ENCODE data around the gene ATP6V0A1.

DNA sequence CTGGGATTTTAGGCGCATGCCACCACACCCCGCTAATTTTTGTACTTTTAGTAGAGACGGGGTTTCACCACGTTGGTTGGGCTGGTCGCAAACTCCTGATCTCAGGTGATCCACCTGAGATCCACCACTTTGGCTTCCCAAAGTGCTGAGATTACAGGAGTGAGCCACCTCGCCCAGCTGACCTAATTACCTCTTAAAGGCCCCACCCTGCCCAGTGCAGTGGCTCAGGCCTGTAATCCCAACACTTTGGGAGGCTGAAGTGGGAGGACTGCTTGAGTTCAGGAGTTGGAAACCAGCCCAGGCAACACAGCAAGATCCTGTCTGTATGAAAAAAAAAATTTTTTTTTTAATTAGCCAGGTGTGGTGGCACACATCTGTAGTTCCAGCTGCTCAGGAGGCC, 100.4 kb downstream of the ATP6V0A1 start:
- TF ChIP-seq GATA2 (IDR thresholded peaks at IDR 0.05; ENCODE audit: low read depth, low read length) (no peak), GATA3 (IDR thresholded peaks at IDR 0.05; ENCODE audit: low read depth, low read length) (no peak)

All from SH-SY5Y (cell line).